Vagina (tissue), 2 donors: ENCODE data around the gene TMIGD1. TPM values are rescaled to one million over a fixed set of nuclear protein-coding genes. Genes with fewer than 3 reads are reported as not detected.

ENCODE experiments used
- DNase-seq, 2 donors: peaks; one replicate each; pipeline ENCODE4 v3.0.0-alpha.2; 2017; ENCODE audit errors: extremely low spot score in 2 of 2
- H3K27ac ChIP-seq: fragments of 200-600 bp; sonication (generic); one replicate; pipeline ENCODE4 v1.5.1; 2019
- H3K27me3 ChIP-seq: fragments of 200-600 bp; sonication (generic); one replicate; pipeline ENCODE4 v1.5.1; 2019
- H3K36me3 ChIP-seq, 2 donors: fragments of 200-600 bp; sonication (generic); one replicate each; pipeline ENCODE4 v1.5.1; 2017 to 2019
- H3K4me1 ChIP-seq: fragments of 200-600 bp; sonication (generic); one replicate; pipeline ENCODE4 v1.5.1; 2019
- H3K4me3 ChIP-seq, 2 donors: fragments of 200-600 bp; sonication (generic); 1 replicate in 1 of 2; 2 replicates in 1 of 2; pipeline ENCODE4 v1.5.1; 2016 to 2019
- H3K9me3 ChIP-seq: fragments of 200-600 bp; sonication (generic); one replicate; pipeline ENCODE4 v1.5.1; 2019
- POLR2A ChIP-seq, 2 donors: fragments of 450-650 bp; IDR thresholded peaks; one replicate each; pipeline ENCODE4 v1.6.1; 2017; ENCODE audit warnings: antibody characterized with exemption in 2 of 2, mild to moderate bottlenecking in 2 of 2, moderate library complexity in 2 of 2
- POLR2AphosphoS5 ChIP-seq, 2 donors: sonication (generic); formaldehyde crosslinking; IDR thresholded peaks; one replicate each; pipeline ENCODE4 v1.9.0; 2017; ENCODE audit warnings: antibody characterized with exemption in 2 of 2, mild to moderate bottlenecking in 2 of 2, low read depth in 1 of 2; ENCODE audit not compliant: insufficient read depth in 1 of 2
- intact Hi-C: fragments of 100-400 bp; cut with DNase I; formaldehyde crosslinking; loops from one replicate; pipeline ENCODE4 v1.15.1; 2023
- total RNA-seq: library from RNA; depleted of rRNA; stranded (reverse); fragments of >200 nt; gene quantifications from one replicate; pipeline ENCODE4 v1.2.3, GENCODE V29; 2016
- TF ChIP-seq, protein P1 (sequence below), 3 experiments: fragments of 450-650 bp in 2 of 3; fragments of 200-600 bp in 1 of 3; sonication (generic) in 1 of 3; IDR thresholded peaks; one replicate each; pipeline ENCODE4 v1.5.1; 2017 to 2019; ENCODE audit warnings: antibody characterized with exemption in 3 of 3, mild to moderate bottlenecking in 2 of 3, moderate library complexity in 2 of 3

TMIGD1 gene, protein sequence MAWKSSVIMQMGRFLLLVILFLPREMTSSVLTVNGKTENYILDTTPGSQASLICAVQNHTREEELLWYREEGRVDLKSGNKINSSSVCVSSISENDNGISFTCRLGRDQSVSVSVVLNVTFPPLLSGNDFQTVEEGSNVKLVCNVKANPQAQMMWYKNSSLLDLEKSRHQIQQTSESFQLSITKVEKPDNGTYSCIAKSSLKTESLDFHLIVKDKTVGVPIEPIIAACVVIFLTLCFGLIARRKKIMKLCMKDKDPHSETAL
- not detected for total RNA-seq

GRCh38 chr17:30333503-30334360 is at the start of gene TMIGD1:
Gene TMIGD1, minus strand, starts transcription at chr17:30334057. Its CDS starts 1,924 bp downstream, at chr17:30332133.
- TF ChIP-seq POLR2A (IDR thresholded peaks at IDR 0.05): no peak
- no peak for TF ChIP-seq POLR2AphosphoS5 (IDR thresholded peaks at IDR 0.05; ENCODE audit: insufficient read depth in 1 of 2, low read depth in 1 of 2)
- TF ChIP-seq, protein P1, sequence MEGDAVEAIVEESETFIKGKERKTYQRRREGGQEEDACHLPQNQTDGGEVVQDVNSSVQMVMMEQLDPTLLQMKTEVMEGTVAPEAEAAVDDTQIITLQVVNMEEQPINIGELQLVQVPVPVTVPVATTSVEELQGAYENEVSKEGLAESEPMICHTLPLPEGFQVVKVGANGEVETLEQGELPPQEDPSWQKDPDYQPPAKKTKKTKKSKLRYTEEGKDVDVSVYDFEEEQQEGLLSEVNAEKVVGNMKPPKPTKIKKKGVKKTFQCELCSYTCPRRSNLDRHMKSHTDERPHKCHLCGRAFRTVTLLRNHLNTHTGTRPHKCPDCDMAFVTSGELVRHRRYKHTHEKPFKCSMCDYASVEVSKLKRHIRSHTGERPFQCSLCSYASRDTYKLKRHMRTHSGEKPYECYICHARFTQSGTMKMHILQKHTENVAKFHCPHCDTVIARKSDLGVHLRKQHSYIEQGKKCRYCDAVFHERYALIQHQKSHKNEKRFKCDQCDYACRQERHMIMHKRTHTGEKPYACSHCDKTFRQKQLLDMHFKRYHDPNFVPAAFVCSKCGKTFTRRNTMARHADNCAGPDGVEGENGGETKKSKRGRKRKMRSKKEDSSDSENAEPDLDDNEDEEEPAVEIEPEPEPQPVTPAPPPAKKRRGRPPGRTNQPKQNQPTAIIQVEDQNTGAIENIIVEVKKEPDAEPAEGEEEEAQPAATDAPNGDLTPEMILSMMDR (IDR thresholded peaks at IDR 0.05): no peak
- no peaks in the 10 kb centered on the region for H3K36me3 ChIP-seq
- H3K4me1 ChIP-seq: no peaks in the 10 kb centered on the region
- intact Hi-C loops: loop anchor here (2.0 kb wide), 1 partner anchor 63 kb away; no protein-coding TSS in a partner anchor
- no peak within 1 kb of the TSS for H3K4me3 ChIP-seq
- no peaks in the 10 kb centered on the region for H3K9me3 ChIP-seq
- DNase-seq: no peak
- H3K27ac ChIP-seq: no peak within 1 kb of the TSS
- no peaks in the 10 kb centered on the region for H3K27me3 ChIP-seq

GRCh38 chr17:30382345-30382744 is 48.5 kb upstream of the TMIGD1 start:
- intact Hi-C loops: no loop called here
- no peak overlapping the region for H3K27ac ChIP-seq
- H3K9me3 ChIP-seq: no peaks in the 10 kb centered on the region
- no peak overlapping the region for H3K4me3 ChIP-seq
- DNase-seq: no peak
- no peaks in the 10 kb centered on the region for H3K27me3 ChIP-seq
- no peak for TF ChIP-seq POLR2A (IDR thresholded peaks at IDR 0.05)
- TF ChIP-seq, protein P1 (IDR thresholded peaks at IDR 0.05): no peak
- no peak for TF ChIP-seq POLR2AphosphoS5 (IDR thresholded peaks at IDR 0.05; ENCODE audit: insufficient read depth in 1 of 2, low read depth in 1 of 2)
- H3K36me3 ChIP-seq: peaks cover 0 to 17% of the 10 kb centered on the region in 2 donors
- H3K4me1 ChIP-seq: peaks cover 55% of the 10 kb centered on the region

GRCh38 chr17:30381340-30381659 is 47.4 kb upstream of the TMIGD1 start:
- peaks cover 0 to 6% of the 10 kb centered on the region in 2 donors for H3K36me3 ChIP-seq
- no peaks in the 10 kb centered on the region for H3K27me3 ChIP-seq
- TF ChIP-seq POLR2A (IDR thresholded peaks at IDR 0.05) (no peak), POLR2AphosphoS5 (IDR thresholded peaks at IDR 0.05; ENCODE audit: insufficient read depth in 1 of 2, low read depth in 1 of 2) (no peak)
- TF ChIP-seq, protein P1 (IDR thresholded peaks at IDR 0.05): no peak
- H3K4me3 ChIP-seq: peak overlapping the region; percentile 53 to 86
- H3K27ac ChIP-seq: no peak overlapping the region
- no peak for DNase-seq
- H3K9me3 ChIP-seq: no peaks in the 10 kb centered on the region
- H3K4me1 ChIP-seq: peaks cover 59% of the 10 kb centered on the region
- intact Hi-C loops: no loop called here

- H3K4me1 ChIP-seq: peaks cover 59% of the 10 kb centered on the region
- DNase-seq: no peak
- intact Hi-C loops: no loop called here
- peaks cover 0 to 1% of the 10 kb centered on the region in 2 donors for H3K36me3 ChIP-seq
- TF ChIP-seq POLR2A (IDR thresholded peaks at IDR 0.05) (no peak), POLR2AphosphoS5 (IDR thresholded peaks at IDR 0.05; ENCODE audit: insufficient read depth in 1 of 2, low read depth in 1 of 2) (no peak)
- TF ChIP-seq, protein P1 (IDR thresholded peaks at IDR 0.05): no peak
- peak overlapping the region; percentile 51 for H3K27ac ChIP-seq
- H3K27me3 ChIP-seq: no peaks in the 10 kb centered on the region
- H3K4me3 ChIP-seq: peak overlapping the region; percentile 53 to 86
- H3K9me3 ChIP-seq: no peaks in the 10 kb centered on the region
Measured at GRCh38 chr17:30380643-30381339, 46.9 kb upstream of the TMIGD1 start.
